Natural killer cell (primary cell): ENCODE data around the gene ADGRL2. TPM values are rescaled to one million over a fixed set of nuclear protein-coding genes. Genes with fewer than 3 reads are reported as not detected.

ENCODE experiments used
- ATAC-seq, 3 donors: fragments of 150-1000 bp in 2 of 3; fragments of 200-7000 bp in 1 of 3; cut with Tn5 transposase; 1 replicate in 1 of 3; 2 replicates in 2 of 3; pipeline ENCODE4 v1.10.0; 2021; ENCODE audit warnings: mild to moderate bottlenecking in 2 of 3, moderate library complexity in 2 of 3
- DNase-seq, 2 donors: peaks; one replicate each; pipeline versions ENCODE4 v3.0.0 to v3.0.0-alpha.2; 2013 to 2021; ENCODE audit warnings: mixed read lengths in 1 of 2
- H3K27ac ChIP-seq: one replicate; pipeline ENCODE4 v1.5.1; 2013; ENCODE audit warnings: mild to moderate bottlenecking, low read length
- H3K27me3 ChIP-seq: one replicate; pipeline ENCODE4 v1.6.1; 2013; ENCODE audit warnings: low read length; ENCODE audit not compliant: control insufficient read depth, insufficient read depth
- H3K36me3 ChIP-seq: one replicate; pipeline ENCODE4 v1.6.1; 2013; ENCODE audit warnings: low read length; ENCODE audit not compliant: control insufficient read depth, insufficient read depth
- H3K4me1 ChIP-seq: one replicate; pipeline ENCODE4 v1.6.1; 2013; ENCODE audit warnings: low read length; ENCODE audit not compliant: control insufficient read depth, insufficient read depth
- H3K4me3 ChIP-seq: one replicate; pipeline ENCODE4 v1.5.1; 2013; ENCODE audit warnings: low read length
- H3K9me3 ChIP-seq: one replicate; pipeline ENCODE4 v1.6.1; 2013; ENCODE audit warnings: low read length; ENCODE audit not compliant: control insufficient read depth, insufficient read depth
- H3K27ac Mint-ChIP-seq, 2 donors: one replicate each; pipeline ENCODE4 v1.8.0; 2022; ENCODE audit warnings: mild to moderate bottlenecking in 2 of 2, mixed read lengths in 2 of 2, moderate library complexity in 1 of 2
- H3K27me3 Mint-ChIP-seq, 2 donors: one replicate each; pipeline ENCODE4 v1.8.0; 2022; ENCODE audit warnings: low read depth in 2 of 2, mixed read lengths in 2 of 2
- H3K36me3 Mint-ChIP-seq: one replicate; pipeline ENCODE4 v1.8.0; 2022; ENCODE audit warnings: mixed read lengths
- H3K4me1 Mint-ChIP-seq, 2 donors: one replicate each; pipeline ENCODE4 v1.8.0; 2022; ENCODE audit warnings: mixed read lengths in 2 of 2
- H3K4me3 Mint-ChIP-seq: one replicate; pipeline ENCODE4 v1.8.0; 2022; ENCODE audit warnings: mild to moderate bottlenecking, moderate library complexity, mixed read lengths
- H3K9me3 Mint-ChIP-seq, 2 donors: one replicate each; pipeline ENCODE4 v1.8.0; 2022; ENCODE audit warnings: mixed read lengths in 2 of 2
- CTCF ChIP-seq: fragments of 200-600 bp; IDR thresholded peaks from one replicate; pipeline ENCODE4 v1.8.0; 2022; ENCODE audit warnings: antibody characterized with exemption
- WGBS: methylation state at CpG from one replicate; pipeline ENCODE4 v1.1.7; 2013; ENCODE audit warnings: missing lambda C conversion rate; ENCODE audit not compliant: insufficient coverage; 5-methylcytosine and 5-hydroxymethylcytosine counted together
- intact Hi-C: fragments of 100-400 bp; cut with micrococcal nuclease; formaldehyde crosslinking; loops from one replicate; pipeline ENCODE4 v1.14.2; 2022
- total RNA-seq, 4 donors: library from RNA; stranded (reverse); fragments of 120-200 nt in 1 of 4; gene quantifications; one replicate each; pipeline versions ENCODE4 v1.2.3 to v1.2.4, GENCODE V29; 2013 to 2022

The ADGRL2 gene
- total RNA-seq, 3 donors from 2014 or later (not counting 1 experiment from before 2014, with no cell fraction given): not detected

GRCh38 chr1:81887421-81888144, 86.8 kb downstream of the ADGRL2 start:
- H3K4me3 Mint-ChIP-seq: no peak overlapping the region
- no peaks in the 10 kb centered on the region for H3K4me1 Mint-ChIP-seq
- ATAC-seq (no peak), DNase-seq (no peak)
- Histone ChIP-seq H3K27ac (no peak overlapping the region), H3K4me3 (no peak overlapping the region), H3K4me1 (no peaks in the 10 kb centered on the region), H3K9me3 (peaks cover 4% of the 10 kb centered on the region), H3K36me3 (no peaks in the 10 kb centered on the region), H3K27me3 (no peaks in the 10 kb centered on the region)
- H3K9me3 Mint-ChIP-seq: peaks cover 11 to 15% of the 10 kb centered on the region in 2 donors
- H3K27ac Mint-ChIP-seq: no peak overlapping the region
- intact Hi-C loops: no loop called here
- no peaks in the 10 kb centered on the region for H3K27me3 Mint-ChIP-seq
- TF ChIP-seq CTCF: no peak
- no peaks in the 10 kb centered on the region for H3K36me3 Mint-ChIP-seq
- 91% methylated on average over 3 of the region's 5 CpGs for WGBS

- H3K9me3 ChIP-seq: peaks cover under 1% of the 10 kb centered on the region
- Mint-ChIP-seq H3K27me3 (no peaks in the 10 kb centered on the region), H3K4me3 (no peak overlapping the region), H3K36me3 (no peaks in the 10 kb centered on the region), H3K27ac (no peak overlapping the region), H3K9me3 (peaks cover 9 to 11% of the 10 kb centered on the region in 2 donors), H3K4me1 (no peaks in the 10 kb centered on the region)
- 84% methylated on average over 4 of the region's 4 CpGs for WGBS
- TF ChIP-seq CTCF: no peak
- H3K4me1 ChIP-seq: no peaks in the 10 kb centered on the region
- ATAC-seq (no peak), DNase-seq (no peak)
- no peaks in the 10 kb centered on the region for H3K36me3 ChIP-seq
- no peak overlapping the region for H3K27ac ChIP-seq
- intact Hi-C loops: no loop called here
- no peak overlapping the region for H3K4me3 ChIP-seq
- H3K27me3 ChIP-seq: no peaks in the 10 kb centered on the region
Measured at GRCh38 chr1:81889166-81889565, 88.4 kb downstream of the ADGRL2 start.

- no peaks in the 10 kb centered on the region for H3K27me3 Mint-ChIP-seq
- H3K4me3 ChIP-seq: no peak overlapping the region
- intact Hi-C loops: no loop called here
- no peak overlapping the region for H3K27ac ChIP-seq
- DNase-seq (no peak), ATAC-seq (no peak)
- no peaks in the 10 kb centered on the region for H3K36me3 ChIP-seq
- no peaks in the 10 kb centered on the region for H3K27me3 ChIP-seq
- H3K4me1 Mint-ChIP-seq: no peaks in the 10 kb centered on the region
- H3K4me1 ChIP-seq: no peaks in the 10 kb centered on the region
- no peak overlapping the region for H3K4me3 Mint-ChIP-seq
- peaks cover 2% of the 10 kb centered on the region for H3K36me3 Mint-ChIP-seq
- peaks cover 2 to 3% of the 10 kb centered on the region in 2 donors for H3K9me3 Mint-ChIP-seq
- 92% methylated on average over 2 of the region's 2 CpGs for WGBS
- no peak overlapping the region for H3K27ac Mint-ChIP-seq
- TF ChIP-seq CTCF: no peak
- no peaks in the 10 kb centered on the region for H3K9me3 ChIP-seq
Measured at GRCh38 chr1:81894867-81895266, 94.1 kb downstream of the ADGRL2 start.
